ENCODE data around the gene NQO1.

NQO1 gene

DNA sequence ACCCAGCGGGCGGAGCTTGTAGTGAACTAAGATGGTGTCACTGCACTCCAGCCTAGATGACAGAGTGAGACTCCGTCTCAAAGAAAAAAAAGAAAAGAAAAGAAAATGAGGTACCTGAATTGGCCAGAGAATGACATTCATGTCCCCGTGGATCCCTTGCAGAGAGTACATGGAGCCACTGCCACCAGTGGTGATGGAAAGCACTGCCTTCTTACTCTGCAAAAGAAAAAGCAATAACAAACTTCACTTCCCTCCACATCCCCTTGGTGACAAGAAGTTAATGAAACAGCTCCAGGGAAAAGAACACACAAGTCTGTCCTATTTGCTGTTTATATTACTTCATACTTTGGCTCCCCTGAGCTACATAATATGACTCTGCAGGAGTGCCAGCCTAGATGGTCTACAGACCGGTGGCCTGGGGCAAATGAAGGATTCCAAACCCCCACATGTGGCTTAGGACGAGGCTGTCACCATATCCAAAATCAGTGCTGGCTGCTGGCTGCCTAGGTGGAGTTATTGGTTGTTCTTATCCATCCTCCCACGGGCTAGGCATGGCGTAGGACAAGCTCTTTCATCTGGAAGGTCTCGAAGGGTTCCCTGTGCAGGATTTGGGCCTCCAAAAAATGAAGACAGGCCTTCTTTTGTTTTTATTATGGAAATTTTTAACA is 13.3 kb downstream of the NQO1 start:
- Histone ChIP-seq H3K36me3 (no peaks in the 10 kb centered on the region), H3K27ac (no peak overlapping the region), H3K4me3 (ENCODE audit: low read depth, low read length) (no peak overlapping the region), H3K9me3 (ENCODE audit: severe bottlenecking) (no peaks in the 10 kb centered on the region), H3K27me3 (ENCODE audit: insufficient read depth, low read depth, severe bottlenecking) (no peaks in the 10 kb centered on the region)
- DNase-seq: no peak
- TF ChIP-seq, protein P1, sequence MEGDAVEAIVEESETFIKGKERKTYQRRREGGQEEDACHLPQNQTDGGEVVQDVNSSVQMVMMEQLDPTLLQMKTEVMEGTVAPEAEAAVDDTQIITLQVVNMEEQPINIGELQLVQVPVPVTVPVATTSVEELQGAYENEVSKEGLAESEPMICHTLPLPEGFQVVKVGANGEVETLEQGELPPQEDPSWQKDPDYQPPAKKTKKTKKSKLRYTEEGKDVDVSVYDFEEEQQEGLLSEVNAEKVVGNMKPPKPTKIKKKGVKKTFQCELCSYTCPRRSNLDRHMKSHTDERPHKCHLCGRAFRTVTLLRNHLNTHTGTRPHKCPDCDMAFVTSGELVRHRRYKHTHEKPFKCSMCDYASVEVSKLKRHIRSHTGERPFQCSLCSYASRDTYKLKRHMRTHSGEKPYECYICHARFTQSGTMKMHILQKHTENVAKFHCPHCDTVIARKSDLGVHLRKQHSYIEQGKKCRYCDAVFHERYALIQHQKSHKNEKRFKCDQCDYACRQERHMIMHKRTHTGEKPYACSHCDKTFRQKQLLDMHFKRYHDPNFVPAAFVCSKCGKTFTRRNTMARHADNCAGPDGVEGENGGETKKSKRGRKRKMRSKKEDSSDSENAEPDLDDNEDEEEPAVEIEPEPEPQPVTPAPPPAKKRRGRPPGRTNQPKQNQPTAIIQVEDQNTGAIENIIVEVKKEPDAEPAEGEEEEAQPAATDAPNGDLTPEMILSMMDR (IDR thresholded peaks at IDR 0.05; ENCODE audit: low read depth, low read length): no peak

DNA sequence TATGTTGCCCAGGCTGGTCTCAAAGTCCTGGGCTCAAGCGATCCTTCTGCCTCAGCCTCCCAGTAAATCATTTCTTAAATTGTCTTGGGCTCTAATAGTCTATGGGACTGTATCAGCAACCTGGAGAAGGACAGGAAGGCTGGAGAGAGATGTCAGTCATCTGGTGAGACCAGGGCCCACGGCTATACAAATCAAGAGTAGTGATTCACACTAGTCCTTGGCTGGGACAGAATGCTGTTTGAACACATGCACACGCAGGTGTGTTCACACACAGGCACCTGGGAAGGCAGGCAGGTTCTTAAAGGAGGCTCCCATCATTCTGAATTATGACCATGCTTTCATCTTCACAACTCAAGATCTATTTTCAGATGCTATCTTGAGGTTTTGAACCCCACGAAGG is 14.1 kb downstream of the NQO1 start:
- Histone ChIP-seq H3K27me3 (ENCODE audit: insufficient read depth, low read depth, severe bottlenecking) (no peaks in the 10 kb centered on the region), H3K27ac (no peak overlapping the region), H3K9me3 (ENCODE audit: severe bottlenecking) (no peaks in the 10 kb centered on the region), H3K36me3 (no peaks in the 10 kb centered on the region), H3K4me3 (ENCODE audit: low read depth, low read length) (no peak overlapping the region)
- no peak for DNase-seq
- TF ChIP-seq, protein P1 (IDR thresholded peaks at IDR 0.05; ENCODE audit: low read depth, low read length): no peak

DNA sequence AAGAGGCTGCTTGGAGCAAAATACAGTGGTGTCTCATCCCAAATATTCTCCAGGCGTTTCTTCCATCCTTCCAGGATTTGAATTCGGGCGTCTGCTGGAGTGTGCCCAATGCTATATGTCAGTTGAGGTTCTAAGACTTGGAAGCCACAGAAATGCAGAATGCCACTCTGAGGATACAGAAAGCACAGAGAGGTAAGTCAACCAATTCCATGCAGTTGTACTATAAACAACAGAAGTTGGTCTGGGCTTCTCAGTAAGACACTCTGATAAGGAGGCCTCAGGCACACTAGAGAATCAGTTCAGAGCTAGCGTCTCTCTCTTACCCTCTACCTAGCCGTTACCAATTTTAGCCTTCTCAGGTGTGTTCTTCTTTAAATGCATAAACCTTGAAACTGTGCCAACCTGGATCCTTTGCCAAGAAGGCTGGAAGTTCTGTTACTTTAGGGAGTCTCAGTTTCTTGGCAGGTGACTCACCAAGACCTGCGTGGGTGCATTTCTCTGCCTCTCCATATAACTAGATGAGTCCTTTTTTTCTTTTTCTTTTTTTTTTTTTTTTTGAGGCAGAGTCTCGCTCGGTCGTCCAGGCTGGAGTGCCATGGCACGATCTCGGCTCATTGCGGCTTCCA is 15.1 kb downstream of the NQO1 start:
- TF ChIP-seq, protein P1 (IDR thresholded peaks at IDR 0.05; ENCODE audit: low read depth, low read length): no peak
- H3K9me3 ChIP-seq (ENCODE audit: severe bottlenecking): no peaks in the 10 kb centered on the region
- H3K4me3 ChIP-seq (ENCODE audit: low read depth, low read length): no peak overlapping the region
- no peaks in the 10 kb centered on the region for H3K36me3 ChIP-seq
- H3K27ac ChIP-seq: no peak overlapping the region
- no peaks in the 10 kb centered on the region for H3K27me3 ChIP-seq (ENCODE audit: insufficient read depth, low read depth, severe bottlenecking)
- DNase-seq: no peak

DNA sequence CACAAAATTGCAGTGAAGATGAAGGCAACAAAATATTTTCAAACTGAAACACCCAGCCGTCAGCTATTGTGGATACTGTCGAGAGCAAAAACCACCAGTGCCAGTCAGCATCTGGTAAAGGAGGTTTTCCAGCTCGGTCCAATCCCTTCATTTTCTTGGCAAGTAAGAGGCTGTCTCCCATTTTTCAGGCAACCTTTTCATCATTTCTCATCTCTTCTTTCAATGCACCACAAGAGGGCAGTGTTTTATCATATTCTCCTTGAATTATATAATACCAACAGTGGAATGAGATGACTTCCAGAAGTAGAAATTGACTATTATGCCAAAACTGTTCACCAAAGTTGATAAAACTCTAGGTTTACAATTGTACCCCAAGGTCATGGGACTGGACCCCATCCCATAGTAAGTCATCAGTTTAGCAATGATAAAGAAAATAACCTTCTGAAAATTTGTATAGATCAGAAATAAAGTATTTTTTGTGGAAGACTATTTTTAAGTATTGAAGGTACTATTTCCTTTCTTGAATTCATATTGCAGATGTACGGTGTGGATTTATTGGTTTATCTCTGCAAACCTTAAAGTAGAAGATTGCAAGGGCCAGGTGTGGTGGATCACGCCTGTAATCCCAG is 16.8 kb downstream of the NQO1 start:
- Histone ChIP-seq H3K4me3 (ENCODE audit: low read depth, low read length) (no peak overlapping the region), H3K27ac (no peak overlapping the region), H3K9me3 (ENCODE audit: severe bottlenecking) (no peaks in the 10 kb centered on the region), H3K27me3 (ENCODE audit: insufficient read depth, low read depth, severe bottlenecking) (no peaks in the 10 kb centered on the region), H3K36me3 (no peaks in the 10 kb centered on the region)
- TF ChIP-seq, protein P1 (IDR thresholded peaks at IDR 0.05; ENCODE audit: low read depth, low read length): peak; percentile 28; the same call in 1 of the 2 replicates
- no peak for DNase-seq

DNA sequence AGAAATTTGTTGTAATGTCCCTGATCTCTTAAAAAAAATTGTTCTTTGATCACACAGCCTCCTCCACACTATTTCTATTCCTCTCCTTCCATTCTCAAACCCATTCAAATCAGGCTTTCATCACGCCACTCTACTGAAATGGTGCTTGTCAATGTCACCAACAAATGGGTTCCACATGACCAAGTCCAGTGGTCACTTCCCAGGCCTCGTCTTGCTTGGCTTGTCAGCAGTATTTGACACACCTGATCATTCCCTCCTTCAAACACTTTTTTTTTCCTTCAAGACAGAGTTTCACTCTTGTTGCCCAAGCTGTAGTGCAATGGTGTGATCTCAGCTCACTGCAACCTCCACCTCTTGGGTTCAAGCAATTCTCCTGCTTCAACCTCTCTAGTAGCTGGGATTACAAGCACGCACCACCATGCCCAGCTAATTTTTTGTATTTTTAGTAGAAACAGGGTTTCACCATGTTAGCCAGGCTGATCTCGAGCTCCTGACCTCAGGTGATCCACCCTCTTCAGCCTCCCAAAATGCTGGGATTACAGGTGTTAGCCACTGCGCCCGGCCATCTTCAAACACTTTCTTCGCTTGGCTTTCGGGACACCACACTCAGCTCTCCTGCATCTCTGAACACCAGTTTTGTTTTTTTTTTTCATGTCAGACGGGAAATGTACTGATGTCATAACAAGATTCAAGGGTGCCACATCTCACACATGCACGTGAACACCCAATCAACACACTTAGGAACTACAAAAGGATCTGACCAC is 18.3 kb downstream of the NQO1 start:
- H3K36me3 ChIP-seq: no peaks in the 10 kb centered on the region
- H3K9me3 ChIP-seq (ENCODE audit: severe bottlenecking): no peaks in the 10 kb centered on the region
- TF ChIP-seq, protein P1 (IDR thresholded peaks at IDR 0.05; ENCODE audit: low read depth, low read length): no peak
- H3K27me3 ChIP-seq (ENCODE audit: insufficient read depth, low read depth, severe bottlenecking): no peaks in the 10 kb centered on the region
- H3K4me3 ChIP-seq (ENCODE audit: low read depth, low read length): no peak overlapping the region
- no peak for DNase-seq
- no peak overlapping the region for H3K27ac ChIP-seq

Data from WERI-Rb-1 (cell line).